HG03521 (cell line): ENCODE results near the gene APOL5.
"Not testable (repeated sequence)": the region's sequence is repeated elsewhere in the genome, so short reads cannot be mapped to it uniquely, and the experiment has no call there.

Source experiments
- ATAC-seq: cut with Tn5 transposase; IDR thresholded peaks from one replicate; pipeline ENCODE4 v1.9.1; 2021; ENCODE audit warnings: mild to moderate bottlenecking, moderate library complexity; ENCODE audit not compliant: unreplicated experiment

The APOL5 gene

GRCh38 chr22:35708453-35708852, 9.2 kb upstream of the APOL5 start:
- ATAC-seq = no peak

- ATAC-seq = no peak
These were observed 8.8 kb upstream of the APOL5 start for GRCh38 chr22:35708917-35709316.

DNA sequence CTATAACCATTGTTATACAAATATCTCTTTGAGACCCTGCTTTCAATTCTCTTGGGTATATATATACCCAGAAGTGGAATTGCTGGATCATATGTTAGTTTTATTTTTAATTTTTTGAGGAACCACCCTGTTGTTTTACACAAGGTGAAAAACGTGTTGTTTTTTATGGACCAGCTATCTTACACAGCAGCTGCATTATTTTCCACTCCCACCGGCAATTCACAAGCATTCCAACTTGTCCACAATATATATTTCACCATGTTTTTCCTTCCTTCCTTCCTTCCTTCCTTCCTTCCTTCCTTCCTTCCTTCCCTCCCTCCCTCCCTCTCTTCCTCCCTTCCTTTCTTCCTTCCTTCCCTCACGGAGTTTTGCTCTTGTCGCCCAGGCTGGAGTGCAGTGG, 6.3 kb upstream of the APOL5 start:
- no peak for ATAC-seq

DNA sequence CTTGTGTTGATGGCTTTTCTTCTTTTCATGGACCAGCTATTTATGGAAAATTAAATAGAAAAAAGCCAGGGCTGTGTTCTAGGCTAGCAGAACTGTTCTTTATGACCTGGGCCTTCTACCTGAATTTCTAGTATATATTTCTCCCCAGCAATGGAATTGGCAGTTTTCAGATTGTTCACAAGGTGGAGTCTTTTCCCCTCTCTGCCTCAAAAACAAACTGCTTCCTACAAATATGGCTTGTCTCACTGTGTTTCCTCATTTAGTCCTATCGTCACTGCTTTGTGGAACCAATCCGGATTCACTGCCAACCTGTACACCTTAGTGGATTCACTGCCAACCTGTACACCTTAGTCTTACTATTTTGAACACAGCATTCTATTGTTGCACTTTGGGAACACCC, 5.0 kb upstream of the APOL5 start:
- ATAC-seq = no peak

DNA sequence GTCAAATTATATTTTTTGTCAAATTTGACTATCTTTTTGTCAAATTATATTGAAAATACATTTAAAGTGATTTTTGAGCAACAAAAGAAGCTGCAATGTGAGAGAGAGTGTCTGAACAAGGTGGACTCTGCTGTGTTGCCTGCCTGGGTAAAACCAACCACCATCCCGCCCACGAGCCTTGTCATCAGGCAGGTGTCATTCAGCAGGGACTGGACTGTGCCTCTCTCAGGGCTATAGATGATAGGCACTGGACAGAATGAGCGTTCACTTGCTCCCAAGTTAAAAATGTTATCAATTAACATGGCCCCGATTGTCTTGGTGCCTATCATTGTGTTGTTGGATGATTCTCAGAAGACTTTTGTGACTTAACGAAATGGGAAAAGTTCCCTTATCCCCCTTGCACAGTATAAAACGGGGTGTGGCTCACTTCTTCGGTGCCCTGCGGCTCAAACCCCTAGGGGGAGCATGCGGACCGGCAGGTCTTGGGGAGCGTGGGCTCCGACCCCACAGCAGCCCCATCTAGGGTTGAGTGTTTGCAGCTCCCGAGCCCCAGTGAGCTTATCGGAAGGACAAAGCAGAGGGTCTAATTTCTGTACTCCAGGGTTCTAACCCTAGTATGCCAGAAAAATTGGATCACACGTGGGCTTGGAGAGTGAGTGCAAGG, 1.7 kb downstream of the APOL5 start:
- no peak for ATAC-seq

GRCh38 chr22:35721960-35722359, 4.3 kb downstream of the APOL5 start:
- ATAC-seq = no peak

DNA sequence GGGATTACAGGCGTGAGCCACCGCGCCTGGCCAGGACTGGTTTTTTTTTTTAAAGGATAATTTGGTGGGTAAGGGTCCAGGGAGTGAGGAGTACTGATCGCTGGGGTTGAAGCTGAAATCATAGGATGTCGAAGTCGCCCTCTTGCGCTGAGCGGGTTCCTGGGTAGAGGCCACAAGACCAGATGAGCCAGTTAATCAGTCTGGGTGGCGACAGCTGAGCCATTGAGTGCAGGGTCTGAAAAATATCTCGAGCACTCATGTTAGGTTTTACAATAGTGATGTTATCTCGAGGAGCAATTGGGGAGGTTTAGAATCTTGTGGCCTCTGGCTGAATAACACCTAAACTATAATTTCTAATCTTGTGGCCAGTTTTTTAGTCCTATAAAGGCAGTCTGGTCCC, 7.8 kb downstream of the APOL5 start:
- no peak for ATAC-seq

DNA sequence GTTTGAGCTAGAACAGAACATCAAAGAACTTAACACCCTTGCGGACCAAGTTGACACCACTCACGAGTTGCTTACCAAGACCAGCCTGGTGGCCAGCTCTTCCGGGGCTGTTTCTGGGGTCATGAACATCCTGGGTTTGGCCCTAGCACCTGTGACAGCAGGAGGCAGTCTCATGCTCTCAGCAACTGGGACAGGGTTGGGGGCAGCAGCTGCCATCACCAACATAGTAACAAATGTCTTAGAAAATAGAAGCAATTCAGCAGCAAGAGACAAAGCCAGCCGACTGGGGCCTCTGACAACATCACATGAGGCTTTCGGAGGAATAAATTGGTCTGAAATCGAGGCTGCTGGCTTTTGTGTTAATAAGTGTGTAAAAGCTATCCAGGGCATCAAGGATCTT, 8.7 kb downstream of the APOL5 start:
- no peak for ATAC-seq

DNA sequence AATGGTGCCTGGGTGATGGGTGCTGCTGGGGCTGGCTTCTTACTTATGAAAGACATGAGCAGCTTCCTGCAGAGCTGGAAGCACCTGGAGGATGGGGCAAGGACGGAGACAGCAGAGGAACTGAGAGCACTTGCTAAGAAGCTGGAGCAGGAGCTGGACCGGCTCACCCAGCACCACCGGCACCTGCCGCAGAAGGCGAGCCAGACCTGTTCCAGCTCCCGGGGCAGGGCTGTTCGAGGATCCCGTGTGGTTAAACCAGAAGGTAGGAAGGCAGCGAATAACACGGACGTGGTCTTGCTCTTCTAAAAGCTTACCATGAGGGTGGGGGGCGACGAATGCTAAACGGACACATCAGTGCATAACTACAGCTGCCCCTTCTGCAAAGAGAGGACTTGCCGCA, 9.3 kb downstream of the APOL5 start:
- no peak for ATAC-seq

GRCh38 chr22:35727436-35727835, 9.8 kb downstream of the APOL5 start:
- ATAC-seq = no peak

DNA sequence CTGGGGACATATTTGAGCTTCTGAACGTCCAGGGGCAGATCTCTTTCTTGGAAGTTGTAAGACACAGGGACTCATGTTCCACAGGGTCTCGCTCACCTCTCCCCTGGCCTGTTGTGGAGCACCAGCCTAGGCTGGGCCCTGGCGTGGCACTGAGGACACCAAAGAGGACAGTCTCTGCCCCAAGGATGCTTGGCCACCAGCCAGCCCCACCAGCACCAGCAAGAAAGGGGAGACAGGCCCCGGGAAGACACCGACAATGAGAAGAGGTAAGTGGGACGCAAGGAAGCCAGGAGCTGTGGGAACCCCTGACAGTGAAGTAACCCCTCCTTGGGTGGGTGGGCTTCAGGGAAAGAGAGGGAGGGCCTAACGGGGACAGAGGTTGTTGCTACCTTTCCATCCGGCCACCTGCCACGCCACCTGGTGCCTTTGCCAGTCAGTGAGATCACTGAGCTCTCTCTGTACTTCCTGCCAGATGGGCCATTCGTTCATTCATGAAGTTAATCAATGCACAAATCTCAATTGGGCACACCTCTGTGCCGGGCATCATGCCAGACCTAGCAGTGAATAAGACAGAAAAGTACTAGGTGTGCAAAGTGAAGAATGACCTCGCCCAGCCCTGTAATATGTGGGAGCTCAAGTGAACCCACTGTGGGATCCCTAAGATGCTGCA, 11.1 kb downstream of the APOL5 start:
- ATAC-seq = no peak

DNA sequence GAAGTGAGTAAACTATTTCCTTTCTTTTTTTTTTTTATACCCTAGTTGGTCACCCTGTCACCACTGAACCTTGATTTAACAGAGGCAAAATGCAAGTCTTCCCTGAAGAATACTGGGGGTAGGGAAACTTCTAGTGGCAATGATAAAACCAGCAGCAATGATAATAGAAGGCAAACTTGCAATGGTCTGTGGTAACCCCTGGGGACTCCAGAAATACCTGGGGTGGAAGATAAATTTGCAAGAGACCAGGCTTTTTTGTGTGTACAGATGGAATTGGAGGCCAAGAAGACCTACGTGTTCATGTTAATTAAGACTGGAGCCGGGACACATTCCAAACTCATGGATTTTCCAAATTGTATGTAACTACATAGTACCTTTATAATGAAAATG, 11.6 kb downstream of the APOL5 start:
- no peak for ATAC-seq

- ATAC-seq = no peak
These were observed 13.6 kb downstream of the APOL5 start for GRCh38 chr22:35731321-35731720.

GRCh38 chr22:35732116-35732515, 14.4 kb downstream of the APOL5 start:
- no peak for ATAC-seq

DNA sequence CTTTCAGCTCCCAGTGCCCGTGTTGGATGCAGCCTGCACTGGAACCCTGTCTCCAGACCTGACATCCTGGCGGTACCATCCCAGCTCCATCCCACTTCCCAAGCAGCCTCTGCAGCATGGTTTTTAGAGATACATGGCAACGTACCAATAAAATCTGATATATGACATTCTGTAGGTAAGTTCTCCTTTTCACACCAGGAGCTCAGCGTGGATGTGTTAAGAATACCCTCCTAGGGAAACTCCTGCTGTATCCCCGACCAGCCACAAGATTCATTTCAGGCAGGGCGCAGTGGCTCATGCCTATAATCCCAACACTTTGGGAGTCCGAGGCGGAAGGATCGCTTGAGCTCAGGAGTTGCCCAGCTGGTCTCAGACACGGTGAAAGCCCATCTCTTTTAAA, 15.4 kb downstream of the APOL5 start:
- ATAC-seq = no peak

DNA sequence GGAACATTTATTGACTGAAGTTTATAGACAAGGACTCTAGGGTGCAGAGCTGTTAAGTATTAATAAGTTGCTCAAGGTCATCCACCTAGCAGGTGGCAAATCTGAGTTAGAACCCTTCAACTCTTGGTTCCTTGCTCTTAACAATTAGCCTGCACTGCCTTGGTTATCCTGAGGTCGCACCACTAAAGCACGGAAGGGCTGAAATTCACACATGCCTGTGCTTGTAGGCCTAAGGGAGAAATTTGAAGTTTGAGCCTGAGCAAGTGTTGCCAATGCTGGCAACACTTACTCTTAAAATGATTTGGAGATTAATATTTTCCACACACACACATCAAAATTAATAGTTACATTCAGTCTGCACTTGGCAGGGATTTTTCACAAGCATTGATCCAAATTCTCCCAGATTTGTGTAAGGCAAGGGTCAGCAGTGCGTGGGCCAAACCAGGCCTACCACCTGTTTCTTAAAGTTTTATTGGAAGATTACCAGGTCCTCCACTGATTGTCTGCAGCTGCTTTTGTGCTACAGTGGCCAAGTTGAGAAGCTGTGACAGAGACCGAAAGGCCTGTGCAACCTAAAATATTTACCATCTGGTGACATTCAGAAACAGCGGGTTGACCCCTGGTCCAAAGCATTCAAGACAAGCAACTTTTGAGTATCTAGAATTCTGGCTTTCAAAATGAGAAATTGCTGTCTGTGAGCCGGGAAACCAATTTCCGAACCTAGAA, 16.3 kb downstream of the APOL5 start:
- no peak for ATAC-seq

DNA sequence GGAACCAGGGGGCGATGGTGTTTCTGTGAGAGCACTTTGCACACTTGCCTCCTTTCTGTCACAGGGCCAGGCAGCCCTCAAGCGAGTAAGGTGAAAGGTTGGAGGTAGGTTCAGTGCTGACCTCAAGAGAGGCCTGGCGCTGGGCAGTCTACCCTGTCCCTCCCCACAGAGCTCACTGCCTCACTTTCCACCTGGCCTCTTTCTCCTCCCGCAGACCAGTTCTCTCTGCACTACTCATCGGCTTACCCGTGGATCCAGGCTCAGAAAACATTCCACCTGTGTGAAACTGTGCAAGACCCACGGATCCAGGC, 16.8 kb downstream of the APOL5 start:
- ATAC-seq = no peak

DNA sequence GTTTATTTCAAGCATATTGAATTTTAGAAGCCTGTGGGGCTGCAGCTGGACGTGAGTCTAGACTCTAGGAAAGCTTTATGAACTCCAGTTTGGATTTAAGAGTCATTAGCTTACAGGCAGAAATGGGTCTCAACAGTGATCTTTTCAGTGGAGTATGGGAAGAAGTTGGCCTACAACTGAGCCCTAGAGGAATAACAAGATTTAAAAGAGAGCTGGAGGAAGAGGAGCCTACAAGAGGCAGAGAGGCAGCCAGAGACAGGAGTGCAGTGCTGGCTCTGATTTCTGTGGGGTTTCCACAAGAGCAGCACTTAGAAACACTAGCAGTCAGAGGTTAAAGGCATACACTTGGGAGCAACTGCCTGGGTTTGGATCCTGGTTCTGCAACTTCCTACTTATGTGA, 17.9 kb downstream of the APOL5 start:
- no peak for ATAC-seq

DNA sequence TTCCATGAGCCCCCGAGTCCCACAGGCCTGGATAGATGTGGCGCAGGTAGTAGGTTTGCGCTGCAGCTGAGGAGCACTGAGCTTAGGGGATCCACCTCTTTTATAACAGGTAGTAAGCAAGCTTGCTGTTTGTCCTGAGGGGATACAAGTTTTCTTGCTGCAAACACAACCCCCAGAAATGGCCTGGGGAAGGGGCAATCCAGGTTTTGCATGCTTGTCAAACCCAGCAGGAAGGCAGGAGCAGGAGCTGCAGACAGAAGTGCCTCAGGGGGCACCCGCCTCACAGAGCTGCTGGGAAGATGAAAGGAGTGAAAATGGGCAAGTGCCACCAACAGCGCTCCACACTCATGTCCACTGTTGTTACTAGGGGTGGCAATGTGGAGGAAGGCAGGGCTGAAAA, 18.5 kb downstream of the APOL5 start:
- ATAC-seq = no peak

DNA sequence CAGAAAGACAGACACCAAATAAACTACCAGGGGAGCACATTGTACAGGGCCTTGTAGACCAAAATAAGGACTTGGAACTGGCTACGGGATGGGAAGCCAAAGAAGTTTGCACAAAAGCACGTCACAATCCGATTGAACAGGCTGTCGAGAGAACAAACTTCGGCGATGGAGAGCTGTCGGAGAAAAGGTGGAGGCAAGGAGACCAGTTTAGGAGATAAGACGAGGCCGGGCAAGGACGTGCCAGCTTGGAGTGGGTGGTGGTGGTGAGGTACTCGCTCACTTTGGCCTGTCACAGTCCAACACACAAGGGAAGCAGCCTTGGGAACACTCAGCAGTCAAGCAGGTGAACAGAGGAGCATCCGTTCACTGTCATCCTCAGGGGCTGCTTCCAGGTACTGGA, 19.0 kb downstream of the APOL5 start:
- no peak for ATAC-seq

DNA sequence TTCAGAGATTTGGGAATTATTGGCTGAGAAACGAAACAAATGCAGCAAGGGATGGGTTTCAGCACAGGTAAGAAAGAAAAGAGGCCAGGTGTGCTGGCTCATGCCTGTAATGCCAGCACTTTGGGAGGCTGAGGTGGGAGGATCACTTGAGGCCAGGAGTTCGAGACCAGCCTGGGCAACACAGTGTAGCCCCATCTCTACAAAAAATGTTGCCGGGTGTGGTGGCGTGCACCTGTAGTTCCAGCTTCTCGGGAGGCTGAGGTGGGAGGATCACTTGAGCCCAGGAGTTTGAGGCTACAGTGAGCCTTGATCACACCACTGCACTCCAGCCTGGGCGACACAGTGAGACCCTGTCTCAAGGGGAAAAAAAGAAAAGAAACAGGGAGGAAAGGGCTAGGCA, 20.2 kb downstream of the APOL5 start:
- not testable (repeated sequence) for ATAC-seq

DNA sequence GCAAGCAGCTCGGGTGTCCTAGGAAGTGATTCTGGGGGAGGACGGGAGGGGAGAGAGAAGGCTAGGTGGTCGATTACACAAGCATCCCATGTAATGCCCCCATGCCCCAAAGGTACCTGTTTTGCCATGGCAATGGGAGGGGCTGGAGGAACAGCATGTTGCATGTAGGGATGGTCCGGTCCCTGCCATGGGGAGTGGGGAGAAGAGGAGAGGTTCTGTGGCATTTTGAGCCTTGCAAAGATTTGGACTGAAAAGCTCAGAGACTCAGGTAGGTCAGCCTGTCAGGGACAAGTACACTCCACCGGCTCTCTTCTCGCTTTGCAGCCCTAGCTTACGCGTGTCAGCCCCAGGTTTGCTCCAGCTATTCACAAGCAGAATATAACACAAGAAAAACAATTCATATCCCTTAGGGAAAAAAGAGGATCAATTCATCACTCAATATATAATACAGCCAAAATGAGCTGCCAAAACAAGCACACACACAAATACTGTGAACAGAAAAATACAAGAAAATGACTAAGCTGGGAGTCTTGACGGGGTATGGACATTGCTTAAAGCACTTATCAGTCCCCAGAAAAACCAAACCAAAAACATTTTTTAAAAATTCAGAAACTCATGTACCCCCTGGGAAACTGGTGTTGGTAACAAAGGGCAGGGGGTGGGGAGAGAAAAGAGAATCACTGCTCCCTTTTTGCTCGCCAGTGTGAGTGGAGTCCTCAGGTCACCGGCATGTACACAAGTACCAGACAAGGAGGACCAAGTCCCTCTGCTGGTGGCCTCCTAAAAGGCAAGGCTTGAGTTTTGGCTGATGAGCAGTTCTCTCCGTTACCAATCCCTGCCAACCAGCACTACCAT, 21.6 kb downstream of the APOL5 start:
- ATAC-seq = no peak
